ENCODE results near the gene KBTBD4. TPM values are rescaled to one million over a fixed set of nuclear protein-coding genes. Genes with fewer than 3 reads are reported as not detected.

KBTBD4 gene
- total and polyA plus RNA-seq, 2 of the 13 experiments (the other 11 are each of a cell fraction or from before 2014, with no cell fraction given) = 8.5 to 12.8 TPM

- ATAC-seq = no peak
- Histone ChIP-seq H3K9me3 (ENCODE audit: low read length) (no peaks in the 10 kb centered on the region), H3K4me1 (ENCODE audit: insufficient read depth, low read length) (peaks cover 61% of the 10 kb centered on the region), H2AFZ (ENCODE audit: low read length) (no peak overlapping the region), H3K4me2 (ENCODE audit: low read depth, low read length) (peak overlapping the region; percentile 91), H3K36me3 (replicated peaks in 1 of 2; ENCODE audit: control insufficient read depth in 1 of 2, insufficient read depth in 2 of 2, low read length in 2 of 2) (peaks cover under 1 to 4% of the 10 kb centered on the region in 2 experiments; a peak in 4 of 5 replicates), H4K20me1 (ENCODE audit: insufficient read depth, low read length) (no peaks in the 10 kb centered on the region), H3K27ac (ENCODE audit: extremely low read length, insufficient read depth, low read length) (no peak overlapping the region), H3K4me3 (replicated peaks in 1 of 3; ENCODE audit: insufficient read depth in 1 of 3, low read depth in 2 of 3, low read length in 3 of 3) (no peak overlapping the region), H3K27me3 (ENCODE audit: control insufficient read depth in 1 of 2, insufficient read depth in 2 of 2, low read length in 2 of 2) (peaks cover 2 to 14% of the 10 kb centered on the region in 2 experiments), H3K79me2 (ENCODE audit: insufficient read depth, low read length) (no peaks in the 10 kb centered on the region), H3K9ac (ENCODE audit: insufficient read depth, low read depth, low read length) (0 out of 2 replicates have a peak overlapping the region, but pooled peaks have one; percentile 19)
- no peak for DNase-seq (ENCODE audit: low spot score)
- WGBS (ENCODE audit: low lambda C conversion rate) = 76% methylated on average over 11 of the region's 11 CpGs
- BruUV-seq (replicated peaks) = TSS peak; percentile 33
- in situ Hi-C loops (cut with HindIII; ENCODE audit: extremely low pct_ligation_motif_present, low pct_unique_long_range_greater_than_20kb) = no loop called here
- CTCF ChIA-PET (ENCODE audit: low intra/inter-chr PET ratio, low total read pairs) = no interaction called here
- intact Hi-C loops (cut with micrococcal nuclease; ENCODE audit: unreplicated experiment) = loop anchor here (5.0 kb wide), 1 partner anchor 522 kb away; no protein-coding TSS in a partner anchor
- POLR2A ChIA-PET = interaction anchor here (0.6 to 1.6 kb wide), 2 partner anchors 9 to 11 kb away, joined by 3 to 7 read pairs; partner anchors contain the start of gene KBTBD4
- no peak for FAIRE-seq
- TF ChIP-seq TBL1XR1 (IDR thresholded peaks at IDR 0.05; ENCODE audit: borderline replicate concordance, low read length, partially characterized antibody) (no peak), ZNF3 (CRISPR knock-in tag; IDR thresholded peaks at IDR 0.05) (no peak), MTA1 (CRISPR knock-in tag; IDR thresholded peaks at IDR 0.05; ENCODE audit: borderline replicate concordance) (no peak), GPN1 (CRISPR knock-in tag; IDR thresholded peaks at IDR 0.05; ENCODE audit: borderline replicate concordance) (no peak), ZNF12 (CRISPR knock-in tag; IDR thresholded peaks at IDR 0.05) (no peak), ZNF513 (CRISPR knock-in tag; conservative IDR thresholded peaks at IDR 0.05) (no peak), ZNF816 (CRISPR knock-in tag; IDR thresholded peaks at IDR 0.05; ENCODE audit: borderline replicate concordance) (no peak)
- TF ChIP-seq, protein P1, sequence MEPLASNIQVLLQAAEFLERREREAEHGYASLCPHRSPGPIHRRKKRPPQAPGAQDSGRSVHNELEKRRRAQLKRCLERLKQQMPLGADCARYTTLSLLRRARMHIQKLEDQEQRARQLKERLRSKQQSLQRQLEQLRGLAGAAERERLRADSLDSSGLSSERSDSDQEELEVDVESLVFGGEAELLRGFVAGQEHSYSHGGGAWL (CRISPR knock-in tag; IDR thresholded peaks at IDR 0.05) = no peak
Observed at GRCh38 chr11:47589118-47589517, 10.3 kb upstream of the KBTBD4 start.
